ENCODE results near the gene ABI1. TPM values are rescaled to one million over a fixed set of nuclear protein-coding genes. Genes with fewer than 3 reads are reported as not detected.

ABI1 gene
- total RNA-seq, 3 donors from 2014 or later, result 50.5 to 75.7 (median 56.6) TPM

GRCh38 chr10:26844396-26844975 lies 16.3 kb downstream of the ABI1 start:
- H3K36me3 ChIP-seq, result no peaks in the 10 kb centered on the region
- no peaks in the 10 kb centered on the region for H3K27me3 ChIP-seq
- H3K4me1 ChIP-seq, result no peaks in the 10 kb centered on the region
- intact Hi-C loops (cut with DNase I; ENCODE audit: low total_unique reads), result no loop called here
- H3K4me3 ChIP-seq, result no peak overlapping the region
- TF ChIP-seq CTCF (IDR thresholded peaks at IDR 0.05), result no peak
- TF ChIP-seq POLR2AphosphoS5 (IDR thresholded peaks at IDR 0.05), result no peak
- no peak for TF ChIP-seq POLR2A (IDR thresholded peaks at IDR 0.05)
- H3K27ac ChIP-seq, result no peak overlapping the region
- no peak for DNase-seq (ENCODE audit: low spot score in 2 of 2)
- no peaks in the 10 kb centered on the region for H3K9me3 ChIP-seq

GRCh38 chr10:26843736-26844135 lies 17.0 kb downstream of the ABI1 start:
- intact Hi-C loops (cut with DNase I; ENCODE audit: low total_unique reads), result no loop called here
- TF ChIP-seq CTCF (IDR thresholded peaks at IDR 0.05) (no peak), POLR2AphosphoS5 (IDR thresholded peaks at IDR 0.05) (no peak)
- H3K9me3 ChIP-seq, result no peaks in the 10 kb centered on the region

GRCh38 chr10:26841733-26842317 lies 18.9 kb downstream of the ABI1 start:
- intact Hi-C loops (cut with DNase I; ENCODE audit: low total_unique reads), result no loop called here
- no peak for DNase-seq (ENCODE audit: low spot score in 2 of 2)
- TF ChIP-seq POLR2AphosphoS5 (IDR thresholded peaks at IDR 0.05) (no peak), POLR2A (IDR thresholded peaks at IDR 0.05) (no peak), CTCF (IDR thresholded peaks at IDR 0.05) (no peak)
- Histone ChIP-seq H3K27ac (no peak overlapping the region), H3K9me3 (no peaks in the 10 kb centered on the region), H3K4me3 (no peak overlapping the region), H3K27me3 (no peaks in the 10 kb centered on the region), H3K36me3 (no peaks in the 10 kb centered on the region), H3K4me1 (no peaks in the 10 kb centered on the region)

More at GRCh38 chr10:26843736-26844135, 17.0 kb downstream of the ABI1 start:
- H3K27ac ChIP-seq, result no peak overlapping the region
- DNase-seq (ENCODE audit: low spot score in 2 of 2), result no peak
- H3K4me1 ChIP-seq, result no peaks in the 10 kb centered on the region
- no peak overlapping the region for H3K4me3 ChIP-seq
- H3K36me3 ChIP-seq, result no peaks in the 10 kb centered on the region
- no peaks in the 10 kb centered on the region for H3K27me3 ChIP-seq

- DNase-seq (ENCODE audit: low spot score in 2 of 2), result no peak
- H3K27ac ChIP-seq, result no peak overlapping the region
- H3K4me3 ChIP-seq, result no peak overlapping the region
- TF ChIP-seq CTCF (IDR thresholded peaks at IDR 0.05) (no peak), POLR2A (IDR thresholded peaks at IDR 0.05) (no peak), POLR2AphosphoS5 (IDR thresholded peaks at IDR 0.05) (no peak)
- intact Hi-C loops (cut with DNase I; ENCODE audit: low total_unique reads), result no loop called here
- no peaks in the 10 kb centered on the region for H3K4me1 ChIP-seq
- H3K9me3 ChIP-seq, result no peaks in the 10 kb centered on the region
- no peaks in the 10 kb centered on the region for H3K36me3 ChIP-seq
- no peaks in the 10 kb centered on the region for H3K27me3 ChIP-seq
Observed at GRCh38 chr10:26840938-26841732, 19.6 kb downstream of the ABI1 start.
